ENCODE measurements around the gene TMEM203. TPM values are rescaled to one million over a fixed set of nuclear protein-coding genes. Genes with fewer than 3 reads are reported as not detected.

The TMEM203 gene
- total RNA-seq, 1 donor from 2014 or later: 38.8 TPM

Small RNAs within 50 kb of the gene (small RNA-seq; reads per million reads assigned to genes)
- gene MIR3621: not detected

Other genes starting within 250 kb of the TMEM203 start
- gene PTGDS, start 228.1 kb downstream of the TMEM203 start, total RNA-seq: 93.2 TPM
- 1.2 TPM for gene LCNL1, start 222.7 kb downstream of the TMEM203 start, total RNA-seq
- 14.1 TPM for gene PAXX, start 213.2 kb downstream of the TMEM203 start, total RNA-seq
- not detected for gene CLIC3, start 209.1 kb downstream of the TMEM203 start, total RNA-seq
- 36.4 TPM for gene ABCA2, start 177.4 kb downstream of the TMEM203 start, total RNA-seq
- not detected for gene FUT7, start 173.6 kb downstream of the TMEM203 start, total RNA-seq
- 23.1 TPM for gene NPDC1, start 159.5 kb downstream of the TMEM203 start, total RNA-seq
- gene ENTPD2, start 151.6 kb downstream of the TMEM203 start, total RNA-seq: 3.2 TPM
- gene SAPCD2, start 135.1 kb downstream of the TMEM203 start, total RNA-seq: 4.2 TPM
- 0.69 TPM for gene UAP1L1, start 128.1 kb downstream of the TMEM203 start, total RNA-seq
- 44.8 TPM for gene MAN1B1, start 118.7 kb downstream of the TMEM203 start, total RNA-seq
- gene DPP7, start 90.9 kb downstream of the TMEM203 start, total RNA-seq: 38.8 TPM
- gene GRIN1, start 66.5 kb downstream of the TMEM203 start, total RNA-seq: 69.0 TPM
- gene LRRC26, start 35.6 kb downstream of the TMEM203 start, total RNA-seq: not detected
- not detected for gene TMEM210, start 33.6 kb downstream of the TMEM203 start, total RNA-seq
- gene ANAPC2, start 17.1 kb downstream of the TMEM203 start, total RNA-seq: 24.0 TPM
- 27.5 TPM for gene SSNA1, start 17.0 kb downstream of the TMEM203 start, total RNA-seq
- 7.8 TPM for gene TPRN, start 4.9 kb downstream of the TMEM203 start, total RNA-seq
- gene NDOR1, start 52 bp upstream of the TMEM203 start, total RNA-seq: 3.9 TPM
- gene RNF208, start 16.6 kb upstream of the TMEM203 start, total RNA-seq: 1.8 TPM
- 0.92 TPM for gene CYSRT1, start 19.5 kb upstream of the TMEM203 start, total RNA-seq
- gene RNF224, start 21.9 kb upstream of the TMEM203 start, total RNA-seq: not detected
- not detected for gene SLC34A3, start 25.3 kb upstream of the TMEM203 start, total RNA-seq
- gene TUBB4B, start 35.6 kb upstream of the TMEM203 start, total RNA-seq: 213 TPM
- not detected for gene STPG3, start 45.6 kb upstream of the TMEM203 start, total RNA-seq
- gene NELFB, start 49.7 kb upstream of the TMEM203 start, total RNA-seq: 38.8 TPM
- 0.92 TPM for gene TOR4A, start 72.1 kb upstream of the TMEM203 start, total RNA-seq
- gene NRARP, start 96.6 kb upstream of the TMEM203 start, total RNA-seq: 5.8 TPM
- 9.5 TPM for gene EXD3, start 217.5 kb upstream of the TMEM203 start, total RNA-seq
- 1.6 TPM for gene NOXA1, start 217.7 kb upstream of the TMEM203 start, total RNA-seq
- gene ENTPD8, start 235.7 kb upstream of the TMEM203 start, total RNA-seq: not detected

Measured in diencephalon (tissue), 1 donor.